GM15510 (cell line): ENCODE data around the gene DNAI4.

Source experiments
- POLR2A ChIP-seq: IDR thresholded peaks from 3 replicates; pipeline ENCODE4 v1.6.1; 2011; ENCODE audit warnings: borderline replicate concordance; ENCODE audit not compliant: insufficient read length; ENCODE audit errors: extremely low read depth

Gene DNAI4

DNA sequence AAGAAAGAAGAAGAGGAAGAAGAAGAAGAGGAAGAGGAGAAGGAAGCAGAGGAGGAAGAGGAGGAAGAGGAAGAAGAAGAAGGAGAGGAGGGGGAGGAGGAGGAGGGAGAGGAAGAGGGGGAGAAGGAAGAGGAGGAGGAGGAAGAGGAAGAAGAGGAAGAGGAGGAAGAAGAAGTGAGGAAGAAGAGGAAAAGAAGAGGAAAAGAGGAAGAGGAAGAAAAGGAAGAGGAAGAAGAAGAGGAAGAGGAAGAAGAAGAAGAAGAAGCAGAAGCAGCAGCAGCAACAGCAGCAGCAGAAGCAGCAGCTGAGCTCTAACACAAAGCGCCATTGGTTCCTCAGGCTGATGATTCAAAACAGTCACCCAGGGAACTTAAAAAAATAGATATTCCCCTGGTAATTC lies 34.0 kb downstream of the DNAI4 start:
- TF ChIP-seq POLR2A = no peak

- TF ChIP-seq POLR2A = no peak
Observed at GRCh38 chr1:66889030-66889429, 35.6 kb downstream of the DNAI4 start.

GRCh38 chr1:66876664-66877063 lies 48.0 kb downstream of the DNAI4 start:
- TF ChIP-seq POLR2A = no peak

DNA sequence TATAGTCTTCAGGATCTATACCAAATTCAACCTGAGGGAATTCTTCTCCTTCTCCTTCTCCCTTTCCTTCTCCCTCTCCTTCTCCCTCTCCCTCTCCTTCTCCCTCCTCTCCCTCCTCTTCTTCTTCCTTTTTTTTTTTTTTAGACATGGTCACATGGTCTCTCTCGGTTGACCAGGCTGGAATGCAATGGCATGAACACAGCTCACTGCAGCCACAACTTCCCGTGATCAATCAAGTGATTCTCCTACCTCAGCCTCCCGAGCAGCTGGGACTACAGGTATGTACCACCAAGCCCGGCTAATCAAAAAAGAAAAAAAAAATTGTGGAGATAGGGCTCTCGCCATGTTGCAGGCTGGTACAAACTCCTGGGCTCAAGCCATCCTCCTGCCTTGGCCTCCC lies 51.5 kb downstream of the DNAI4 start:
- no peak for TF ChIP-seq POLR2A

- no peak for TF ChIP-seq POLR2A
Observed at GRCh38 chr1:66867501-66867900, 57.2 kb downstream of the DNAI4 start.

GRCh38 chr1:66860529-66860928 lies 64.1 kb downstream of the DNAI4 start:
- TF ChIP-seq POLR2A = no peak

DNA sequence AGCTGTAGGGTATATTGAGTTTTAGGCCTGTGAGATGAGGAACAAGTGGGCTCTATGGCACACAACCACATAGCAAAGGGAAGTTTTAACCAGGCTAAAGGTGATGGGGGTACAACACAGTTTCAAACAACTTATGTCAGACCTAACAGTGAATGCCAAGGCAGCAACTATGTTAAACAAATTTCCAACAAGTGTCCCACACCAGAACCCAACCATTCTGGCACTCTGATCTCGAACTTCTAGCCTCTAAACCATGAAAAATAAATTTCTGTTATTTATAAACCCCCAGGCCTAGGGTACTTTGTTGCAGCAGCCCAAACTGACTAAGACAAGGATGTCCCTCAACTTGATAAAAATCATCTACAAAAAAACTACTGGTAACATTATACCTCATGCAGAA lies 71.3 kb downstream of the DNAI4 start:
- no peak for TF ChIP-seq POLR2A

GRCh38 chr1:66852870-66853269 lies 71.8 kb downstream of the DNAI4 start:
- no peak for TF ChIP-seq POLR2A

GRCh38 chr1:66850989-66851388 lies 73.7 kb downstream of the DNAI4 start:
- no peak for TF ChIP-seq POLR2A

- TF ChIP-seq POLR2A = no peak
Observed at GRCh38 chr1:66848193-66848592, 76.5 kb downstream of the DNAI4 start.

- TF ChIP-seq POLR2A = no peak
Observed at GRCh38 chr1:66840929-66841328, 83.7 kb downstream of the DNAI4 start.

DNA sequence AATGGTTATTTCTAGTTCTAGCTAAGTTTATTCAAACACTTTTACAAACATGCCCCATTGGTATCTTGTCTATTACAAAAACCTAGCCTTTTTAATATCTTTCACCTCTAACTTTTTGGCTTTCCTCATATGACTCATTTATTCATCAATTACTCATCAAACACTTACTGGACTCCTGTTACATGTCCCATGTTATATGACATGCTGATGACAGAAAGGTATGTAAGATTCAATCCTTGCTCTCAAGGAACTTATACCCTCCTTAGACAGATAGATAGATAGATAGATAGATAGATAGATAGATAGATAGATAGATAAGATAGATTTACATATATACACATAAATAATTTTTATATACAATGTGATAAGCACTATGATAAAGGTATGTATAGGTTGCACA lies 89.7 kb downstream of the DNAI4 start:
- TF ChIP-seq POLR2A = no peak

GRCh38 chr1:66833112-66833511 lies 91.5 kb downstream of the DNAI4 start:
- TF ChIP-seq POLR2A = no peak

DNA sequence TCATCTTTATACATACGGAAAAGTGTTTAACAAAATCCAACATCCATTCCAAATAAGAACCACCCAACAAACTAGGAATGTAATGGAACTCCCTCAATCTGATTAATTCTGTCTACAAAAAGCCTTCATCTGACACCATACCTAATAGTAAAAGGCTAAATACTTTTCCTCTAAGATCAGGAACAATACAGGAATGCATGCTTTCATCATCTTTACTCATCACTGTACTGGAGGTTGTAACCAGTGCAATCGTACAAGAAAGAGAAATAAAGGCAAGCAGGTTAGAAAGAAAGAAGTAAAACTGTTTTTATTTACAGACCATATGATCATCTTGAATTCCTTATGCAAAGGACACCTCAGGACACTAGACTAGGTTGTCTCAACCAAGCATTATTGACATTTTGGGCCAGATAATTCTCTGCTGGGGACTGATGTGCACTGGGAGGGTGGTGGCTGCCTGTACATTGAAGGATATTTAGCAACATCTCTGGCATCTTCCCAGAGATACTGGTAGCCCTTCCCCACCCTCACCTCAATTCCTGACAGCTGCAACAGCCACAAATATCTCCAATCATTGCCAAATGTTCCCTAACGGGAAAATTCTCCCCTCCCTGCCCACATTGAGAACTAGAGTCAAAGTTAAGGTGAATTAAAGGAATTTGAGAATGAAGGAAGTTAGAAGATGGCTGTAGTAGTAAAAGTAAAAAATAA lies 93.0 kb downstream of the DNAI4 start:
- no peak for TF ChIP-seq POLR2A

- no peak for TF ChIP-seq POLR2A
Observed at GRCh38 chr1:66824771-66825170, 99.9 kb downstream of the DNAI4 start.

- no peak for TF ChIP-seq POLR2A
Observed at GRCh38 chr1:66809736-66810326, 114.8 kb downstream of the DNAI4 start.
